A549 (cell line): ENCODE data around the gene MCOLN2.

Source experiments
- CHD2 ChIP-seq: fragments of 150-350 bp; IDR thresholded peaks from 2 replicates; pipeline ENCODE4 v1.6.1; 2014; ENCODE audit warnings: low read length; ENCODE audit not compliant: partially characterized antibody
- GATA3 ChIP-seq: IDR thresholded peaks from 2 replicates; pipeline ENCODE4 v1.6.1; 2012; ENCODE audit warnings: borderline replicate concordance
- JUN ChIP-seq, 2 experiments: fragments of >200 bp; sonication (Bioruptor Twin); formaldehyde crosslinking; IDR thresholded peaks; 2 replicates in 1 of 2; 3 replicates in 1 of 2; pipeline ENCODE4 v1.6.1; 2016 to 2017
- JUNB ChIP-seq: fragments of >200 bp; sonication (Bioruptor Twin); formaldehyde crosslinking; IDR thresholded peaks from 2 replicates; pipeline ENCODE4 v1.6.1; 2016
- MAFK ChIP-seq: fragments of 450-650 bp; IDR thresholded peaks from 2 replicates; pipeline ENCODE4 v1.6.1; 2014; ENCODE audit not compliant: partially characterized antibody
- MYC ChIP-seq: IDR thresholded peaks from 2 replicates; pipeline ENCODE4 v1.6.1; 2012; ENCODE audit warnings: mild to moderate bottlenecking, inconsistent platforms, low read length, improper control_type of control experiment, borderline replicate concordance
- POLR2A ChIP-seq: IDR thresholded peaks from 2 replicates; pipeline ENCODE4 v1.6.1; 2012; ENCODE audit warnings: mild to moderate bottlenecking, low read length
- RAD21 ChIP-seq, 2 experiments: fragments of >200 bp in 1 of 2; sonication (Bioruptor Twin) in 1 of 2; formaldehyde crosslinking in 1 of 2; IDR thresholded peaks in 1 of 2; conservative IDR thresholded peaks in 1 of 2; 2 replicates in 1 of 2; 3 replicates in 1 of 2; pipeline ENCODE4 v1.6.1; 2012 to 2018; ENCODE audit warnings: inconsistent platforms in 1 of 2
- RCOR1 ChIP-seq: fragments of 150-350 bp; IDR thresholded peaks from 2 replicates; pipeline ENCODE4 v1.6.1; 2014; ENCODE audit warnings: antibody characterized with exemption, low read length, low read depth
- REST ChIP-seq: fragments of 200-600 bp; sonication (generic); IDR thresholded peaks from 2 replicates; pipeline ENCODE4 v1.6.1; 2016; ENCODE audit warnings: antibody characterized with exemption, mild to moderate bottlenecking, moderate library complexity
- SMC3 ChIP-seq: fragments of >200 bp; sonication (Bioruptor Twin); formaldehyde crosslinking; IDR thresholded peaks from 3 replicates; pipeline ENCODE4 v1.6.1; 2018; ENCODE audit warnings: inconsistent platforms
- TF ChIP-seq, protein P1 (sequence below): fragments of >200 bp; sonication (Bioruptor Twin); formaldehyde crosslinking; IDR thresholded peaks from 3 replicates; pipeline ENCODE4 v1.5.1; 2016
- TF ChIP-seq, protein P2 (sequence below): fragments of 450-650 bp; IDR thresholded peaks from 2 replicates; pipeline ENCODE4 v1.6.1; 2014; ENCODE audit warnings: antibody characterized with exemption
- TF ChIP-seq, protein P3 (sequence below): IDR thresholded peaks from 2 replicates; pipeline ENCODE4 v1.6.1; 2012

DNA sequence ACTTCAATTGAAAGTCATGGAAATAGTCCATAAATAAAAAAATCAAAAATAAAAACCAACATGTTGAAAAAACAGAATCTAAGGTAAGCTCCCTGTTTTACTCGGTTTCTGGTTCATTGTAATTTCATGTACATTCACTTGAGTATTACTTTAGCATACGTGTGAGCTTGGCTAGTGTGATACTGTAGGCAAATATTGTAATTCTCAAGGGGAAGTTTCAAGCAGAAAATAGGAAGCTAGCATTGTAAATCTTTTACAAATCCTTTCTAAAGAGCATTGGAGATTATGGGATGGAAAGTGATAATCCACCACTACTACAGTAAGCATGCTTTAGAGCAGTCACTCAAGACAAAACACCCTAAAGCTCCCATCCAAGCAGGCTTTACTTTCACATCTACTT lies 100.6 kb downstream of the MCOLN2 start:
- TF ChIP-seq, protein P1, sequence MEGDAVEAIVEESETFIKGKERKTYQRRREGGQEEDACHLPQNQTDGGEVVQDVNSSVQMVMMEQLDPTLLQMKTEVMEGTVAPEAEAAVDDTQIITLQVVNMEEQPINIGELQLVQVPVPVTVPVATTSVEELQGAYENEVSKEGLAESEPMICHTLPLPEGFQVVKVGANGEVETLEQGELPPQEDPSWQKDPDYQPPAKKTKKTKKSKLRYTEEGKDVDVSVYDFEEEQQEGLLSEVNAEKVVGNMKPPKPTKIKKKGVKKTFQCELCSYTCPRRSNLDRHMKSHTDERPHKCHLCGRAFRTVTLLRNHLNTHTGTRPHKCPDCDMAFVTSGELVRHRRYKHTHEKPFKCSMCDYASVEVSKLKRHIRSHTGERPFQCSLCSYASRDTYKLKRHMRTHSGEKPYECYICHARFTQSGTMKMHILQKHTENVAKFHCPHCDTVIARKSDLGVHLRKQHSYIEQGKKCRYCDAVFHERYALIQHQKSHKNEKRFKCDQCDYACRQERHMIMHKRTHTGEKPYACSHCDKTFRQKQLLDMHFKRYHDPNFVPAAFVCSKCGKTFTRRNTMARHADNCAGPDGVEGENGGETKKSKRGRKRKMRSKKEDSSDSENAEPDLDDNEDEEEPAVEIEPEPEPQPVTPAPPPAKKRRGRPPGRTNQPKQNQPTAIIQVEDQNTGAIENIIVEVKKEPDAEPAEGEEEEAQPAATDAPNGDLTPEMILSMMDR: no peak
- no peak for TF ChIP-seq JUNB
- no peak for TF ChIP-seq POLR2A
- no peak for TF ChIP-seq REST
- no peak for TF ChIP-seq JUN (IDR thresholded peaks at IDR 0.05)
- TF ChIP-seq, protein P2, sequence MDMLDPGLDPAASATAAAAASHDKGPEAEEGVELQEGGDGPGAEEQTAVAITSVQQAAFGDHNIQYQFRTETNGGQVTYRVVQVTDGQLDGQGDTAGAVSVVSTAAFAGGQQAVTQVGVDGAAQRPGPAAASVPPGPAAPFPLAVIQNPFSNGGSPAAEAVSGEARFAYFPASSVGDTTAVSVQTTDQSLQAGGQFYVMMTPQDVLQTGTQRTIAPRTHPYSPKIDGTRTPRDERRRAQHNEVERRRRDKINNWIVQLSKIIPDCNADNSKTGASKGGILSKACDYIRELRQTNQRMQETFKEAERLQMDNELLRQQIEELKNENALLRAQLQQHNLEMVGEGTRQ: no peak
- no peak for TF ChIP-seq RAD21 (conservative IDR thresholded peaks at IDR 0.05 in 1 of 2, IDR thresholded peaks at IDR 0.05 in 1 of 2)
- TF ChIP-seq, protein P3, sequence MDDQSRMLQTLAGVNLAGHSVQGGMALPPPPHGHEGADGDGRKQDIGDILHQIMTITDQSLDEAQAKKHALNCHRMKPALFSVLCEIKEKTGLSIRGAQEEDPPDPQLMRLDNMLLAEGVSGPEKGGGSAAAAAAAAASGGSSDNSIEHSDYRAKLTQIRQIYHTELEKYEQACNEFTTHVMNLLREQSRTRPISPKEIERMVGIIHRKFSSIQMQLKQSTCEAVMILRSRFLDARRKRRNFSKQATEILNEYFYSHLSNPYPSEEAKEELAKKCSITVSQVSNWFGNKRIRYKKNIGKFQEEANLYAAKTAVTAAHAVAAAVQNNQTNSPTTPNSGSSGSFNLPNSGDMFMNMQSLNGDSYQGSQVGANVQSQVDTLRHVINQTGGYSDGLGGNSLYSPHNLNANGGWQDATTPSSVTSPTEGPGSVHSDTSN: no peak
- no peak for TF ChIP-seq RCOR1
- TF ChIP-seq MYC: no peak
- TF ChIP-seq SMC3: no peak
- TF ChIP-seq CHD2: no peak
- no peak for TF ChIP-seq GATA3
- TF ChIP-seq MAFK: no peak
